ENCODE results near the gene FRK. TPM values are rescaled to one million over a fixed set of nuclear protein-coding genes. Genes with fewer than 3 reads are reported as not detected.

FRK gene
- total and polyA plus RNA-seq, 7 donors, result 0.16 to 6.5 (median 0.71) TPM

DNA sequence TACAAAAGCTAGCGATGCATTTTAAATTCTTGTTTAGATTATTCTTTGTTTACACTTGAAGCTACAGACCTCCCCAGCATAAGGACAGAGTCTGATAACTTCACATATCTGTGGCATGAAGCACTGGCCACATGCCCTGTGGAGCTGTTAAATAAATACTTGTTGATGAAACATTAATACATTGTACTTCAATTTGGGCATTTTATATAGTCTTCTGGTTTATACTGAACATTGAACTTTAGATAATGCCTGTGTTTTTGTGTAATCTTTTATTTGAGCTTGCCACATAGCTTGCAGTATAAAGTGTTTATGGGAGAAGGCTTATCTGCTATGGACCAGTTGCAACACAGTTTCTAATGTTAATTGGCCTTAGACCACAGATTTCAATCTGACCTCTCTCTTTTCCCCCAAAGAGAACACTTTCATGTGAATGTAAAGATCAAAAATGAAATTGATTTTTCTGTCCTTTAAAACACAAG lies 48.2 kb downstream of the FRK start:
- intact Hi-C loops (cut with DNase I), result no loop called here
- Histone ChIP-seq H3K36me3 (no peaks in the 10 kb centered on the region), H3K27me3 (no peaks in the 10 kb centered on the region), H3K27ac (no peak overlapping the region), H3K4me3 (no peak overlapping the region), H3K9me3 (no peaks in the 10 kb centered on the region), H3K4me1 (peaks cover 0 to 15% (median 6%) of the 10 kb centered on the region in 4 donors)
- WGBS, 2 donors, result 15 to 54% methylated on average over 1 of the region's 1 CpG
- TF ChIP-seq EP300 (IDR thresholded peaks at IDR 0.05) (no peak), POLR2A (IDR thresholded peaks at IDR 0.05) (no peak), CTCF (IDR thresholded peaks at IDR 0.05) (no peak), POLR2AphosphoS5 (IDR thresholded peaks at IDR 0.05) (no peak)
- DNase-seq, result no peak

- no peak for DNase-seq
- Histone ChIP-seq H3K27me3 (no peaks in the 10 kb centered on the region), H3K36me3 (no peaks in the 10 kb centered on the region), H3K9me3 (no peaks in the 10 kb centered on the region), H3K4me3 (no peak overlapping the region), H3K4me1 (peaks cover 0 to 15% (median 6%) of the 10 kb centered on the region in 4 donors), H3K27ac (no peak overlapping the region)
- TF ChIP-seq CTCF (IDR thresholded peaks at IDR 0.05) (no peak), POLR2A (IDR thresholded peaks at IDR 0.05) (no peak), POLR2AphosphoS5 (IDR thresholded peaks at IDR 0.05) (no peak), EP300 (IDR thresholded peaks at IDR 0.05) (no peak)
- 17 to 60% methylated on average over 3 of the region's 3 CpGs for WGBS, 2 donors
- intact Hi-C loops (cut with DNase I), result loop anchor here (2.0 kb wide), 1 partner anchor 89 kb away; the partner anchor contains the start of gene NT5DC1
Observed at GRCh38 chr6:116011520-116011919, 49.2 kb downstream of the FRK start.

DNA sequence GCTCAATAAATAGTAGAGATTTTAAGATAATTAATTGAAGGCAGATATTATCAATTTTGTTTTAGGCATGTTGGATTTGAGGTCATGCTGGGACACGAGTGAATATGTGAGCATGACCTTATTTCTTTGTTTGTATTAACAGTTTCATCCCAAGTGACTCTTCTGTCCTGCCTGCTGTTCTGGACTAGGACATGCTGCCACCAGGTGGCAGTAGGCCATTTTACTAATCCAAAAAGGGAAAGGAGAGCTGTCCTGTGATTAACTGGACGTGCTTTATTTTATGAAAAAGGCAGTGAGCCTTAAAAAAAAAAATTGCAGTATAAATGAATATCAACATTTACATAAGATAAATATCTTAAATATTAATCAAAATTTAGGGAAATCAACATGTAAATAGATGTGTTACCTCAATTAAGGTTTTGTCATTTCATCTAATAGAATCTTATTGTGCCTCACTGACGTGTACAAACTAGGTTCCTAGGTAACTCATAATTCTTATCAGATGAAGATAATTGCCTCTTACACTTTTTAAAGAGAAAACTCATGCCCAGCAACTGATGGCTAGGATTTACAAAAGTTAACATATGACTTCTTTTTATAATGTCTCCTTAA lies 49.8 kb downstream of the FRK start:
- Histone ChIP-seq H3K9me3 (no peaks in the 10 kb centered on the region), H3K27me3 (no peaks in the 10 kb centered on the region), H3K4me1 (peaks cover 0 to 15% (median 6%) of the 10 kb centered on the region in 4 donors), H3K36me3 (no peaks in the 10 kb centered on the region), H3K27ac (no peak overlapping the region), H3K4me3 (no peak overlapping the region)
- TF ChIP-seq CTCF (IDR thresholded peaks at IDR 0.05) (peak in 3 of 4 experiments; percentile 56 to 73 (median 65)), POLR2A (IDR thresholded peaks at IDR 0.05) (no peak)
- peak; percentile 70 for DNase-seq
- intact Hi-C loops (cut with DNase I), result loop anchor here (2.0 kb wide), 1 partner anchor 90 kb away; the partner anchor contains the start of gene NT5DC1
- 5 to 30% methylated on average over 3 of the region's 3 CpGs for WGBS, 2 donors

GRCh38 chr6:116010386-116010785 lies 50.3 kb downstream of the FRK start:
- no peaks in the 10 kb centered on the region for H3K9me3 ChIP-seq
- intact Hi-C loops (cut with DNase I), result loop anchor here (2.0 kb wide), 1 partner anchor 90 kb away; the partner anchor contains the start of gene NT5DC1
- no peaks in the 10 kb centered on the region for H3K36me3 ChIP-seq
- WGBS, 2 donors, result 92 to 93% methylated on average over 3 of the region's 3 CpGs
- TF ChIP-seq CTCF (IDR thresholded peaks at IDR 0.05) (no peak), EP300 (IDR thresholded peaks at IDR 0.05) (no peak), POLR2AphosphoS5 (IDR thresholded peaks at IDR 0.05) (no peak), POLR2A (IDR thresholded peaks at IDR 0.05) (no peak)
- H3K27me3 ChIP-seq, result no peaks in the 10 kb centered on the region
- no peak overlapping the region for H3K4me3 ChIP-seq
- no peak overlapping the region for H3K27ac ChIP-seq
- H3K4me1 ChIP-seq, result peaks cover 0 to 15% (median 6%) of the 10 kb centered on the region in 4 donors
- no peak for DNase-seq

All from sigmoid colon (tissue), 7 donors.